Urinary bladder (tissue), 4 donors: ENCODE measurements around the gene YTHDC1. TPM values are rescaled to one million over a fixed set of nuclear protein-coding genes. Genes with fewer than 3 reads are reported as not detected.
"Not testable (repeated sequence)": the region's sequence is repeated elsewhere in the genome, so short reads cannot be mapped to it uniquely, and the experiment has no call there.

ENCODE experiments used
- DNase-seq: peaks from one replicate; pipeline ENCODE4 v3.0.0-alpha.2; 2015; ENCODE audit errors: extremely low spot score
- H3K27ac ChIP-seq: one replicate; pipeline ENCODE4 v1.5.1; 2013; ENCODE audit warnings: low read depth, mild to moderate bottlenecking, moderate library complexity
- H3K36me3 ChIP-seq: one replicate; pipeline ENCODE4 v1.6.1; 2013; ENCODE audit warnings: mild to moderate bottlenecking, moderate library complexity; ENCODE audit not compliant: insufficient read depth
- H3K4me1 ChIP-seq: one replicate; pipeline ENCODE4 v1.6.1; 2013; ENCODE audit warnings: mild to moderate bottlenecking, moderate library complexity; ENCODE audit not compliant: insufficient read depth
- H3K4me3 ChIP-seq: one replicate; pipeline ENCODE4 v1.5.1; 2013; ENCODE audit warnings: low read depth, low read length
- WGBS: extraction: QIAGEN DNeasy Blood & Tissue Kit; methylation state at CpG from one replicate; pipeline ENCODE4 v1.1.7; 2013; 5-methylcytosine and 5-hydroxymethylcytosine counted together
- polyA plus RNA-seq: library from polyadenylated mRNA; stranded (reverse); fragments of 200-250 nt; gene quantifications from one replicate; pipeline ENCODE4 v1.2.3, GENCODE V29; 2013
- total RNA-seq: library from RNA; depleted of rRNA; stranded (reverse); fragments of >200 nt; gene quantifications from one replicate; pipeline ENCODE4 v1.2.3, GENCODE V29; 2014
- donor health status: healthy with polysubstance abuse.
- donor health status: healthy.

The YTHDC1 gene
- total and polyA plus RNA-seq, 2 donors, result 64.9 to 105 TPM

DNA sequence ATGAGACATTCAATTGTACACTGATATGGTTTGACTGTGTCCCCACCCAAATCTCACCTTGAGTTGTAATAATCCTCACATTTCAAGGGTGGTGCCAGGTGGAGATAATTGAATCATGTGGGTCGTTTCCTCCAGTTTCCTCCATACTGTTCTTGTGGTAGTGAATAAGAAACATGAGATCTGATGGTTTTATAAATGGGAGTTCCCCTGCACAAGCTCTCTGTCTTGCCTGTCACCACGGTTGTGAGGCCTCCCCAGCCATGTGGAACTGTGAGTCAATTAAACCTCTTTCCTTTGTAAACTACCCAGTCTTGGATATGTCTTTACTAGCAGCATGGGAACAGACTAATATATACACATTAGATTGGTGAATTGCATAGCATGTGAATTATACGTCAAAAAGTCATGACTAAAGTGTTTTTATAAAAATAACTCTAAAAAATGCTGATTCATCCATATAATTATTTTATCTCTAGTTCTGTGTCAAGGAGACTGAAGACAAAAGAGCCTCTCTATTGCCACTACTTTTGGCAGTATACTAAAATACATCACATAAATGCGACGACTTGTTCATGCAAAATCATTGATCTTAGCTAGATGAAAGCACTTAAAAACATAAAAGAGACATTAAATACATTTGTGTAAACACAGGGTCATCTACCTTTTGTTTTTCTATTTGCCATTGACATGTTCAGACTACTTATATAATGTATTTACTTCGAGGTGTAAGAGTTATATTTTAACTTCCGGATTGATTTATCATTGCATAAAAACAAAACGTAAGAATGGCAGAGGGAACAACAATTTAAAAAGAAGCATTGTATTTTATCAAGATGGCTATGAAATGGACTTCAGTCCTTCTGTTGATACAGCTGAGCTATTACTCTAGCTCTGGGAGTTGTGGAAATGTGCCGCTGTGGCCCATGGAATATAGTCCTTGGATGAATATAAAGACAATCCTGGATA lies 50.1 kb downstream of the YTHDC1 start:
- WGBS, result 73% methylated on average over 9 of the region's 9 CpGs
- Histone ChIP-seq H3K4me3 (no peak overlapping the region), H3K4me1 (no peaks in the 10 kb centered on the region), H3K27ac (no peak overlapping the region), H3K36me3 (no peaks in the 10 kb centered on the region)
- no peak for DNase-seq

DNA sequence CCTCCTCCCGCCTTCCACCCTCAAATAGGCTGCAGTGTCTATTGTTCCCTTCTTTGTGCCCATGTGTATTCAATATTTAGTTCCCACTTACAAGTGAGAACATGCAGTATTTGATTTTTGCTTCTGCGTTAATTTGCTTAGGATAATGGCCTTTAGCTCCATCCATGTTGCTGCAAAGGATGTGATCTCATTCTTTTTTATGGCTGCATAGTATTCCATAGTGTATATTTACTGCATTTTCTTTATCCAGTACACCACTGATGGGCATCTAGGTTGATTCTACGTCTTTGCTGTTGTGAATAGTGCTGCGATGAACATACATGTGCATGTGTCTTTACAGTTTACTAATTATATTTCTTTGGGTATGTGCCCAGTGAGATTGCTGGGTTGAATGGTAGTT lies 52.8 kb downstream of the YTHDC1 start:
- 90% methylated on average over 4 of the region's 4 CpGs for WGBS
- Histone ChIP-seq H3K4me1 (no peaks in the 10 kb centered on the region), H3K27ac (no peak overlapping the region), H3K36me3 (no peaks in the 10 kb centered on the region), H3K4me3 (no peak overlapping the region)
- DNase-seq, result no peak

DNA sequence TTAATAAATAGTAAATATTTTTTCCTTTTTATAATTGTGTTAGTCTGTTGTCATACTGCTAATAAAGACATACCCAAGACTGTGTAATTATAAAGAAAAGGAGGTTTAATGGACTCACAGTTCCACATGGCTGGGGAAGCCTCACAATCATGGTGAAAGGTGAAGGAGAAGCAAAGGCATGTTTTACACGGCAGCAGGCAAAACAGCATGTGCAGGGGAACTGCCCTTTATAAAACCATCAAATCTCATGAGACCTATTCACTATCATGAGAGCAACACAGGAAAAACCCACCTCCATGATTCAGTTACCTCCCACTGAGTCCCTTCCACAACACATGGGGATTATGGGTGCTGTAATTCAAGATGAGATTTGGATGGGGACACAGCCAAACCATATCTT lies 58.6 kb downstream of the YTHDC1 start:
- WGBS, result 93% methylated on average over 1 of the region's 1 CpG
- Histone ChIP-seq H3K4me3 (no peak overlapping the region), H3K36me3 (no peaks in the 10 kb centered on the region), H3K4me1 (no peaks in the 10 kb centered on the region), H3K27ac (no peak overlapping the region)
- no peak for DNase-seq

DNA sequence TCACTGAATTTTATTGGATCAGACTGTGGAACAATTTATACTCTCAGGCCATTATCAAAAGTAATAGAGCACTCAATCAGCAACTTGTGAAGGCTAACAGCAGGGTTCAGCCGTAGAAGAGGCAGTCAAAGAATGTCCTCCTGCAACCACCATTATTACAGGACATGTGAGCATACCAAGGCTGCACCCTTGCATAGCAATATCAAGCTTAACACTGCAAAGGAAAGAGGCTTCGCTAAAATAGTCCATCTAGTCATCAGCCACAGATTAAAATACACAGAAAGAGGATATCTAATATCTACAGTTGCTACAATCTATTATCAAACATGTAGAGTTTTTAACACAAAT lies 61.5 kb downstream of the YTHDC1 start:
- no peak overlapping the region for H3K27ac ChIP-seq
- no peaks in the 10 kb centered on the region for H3K36me3 ChIP-seq
- DNase-seq, result no peak
- 64% methylated on average over 2 of the region's 2 CpGs for WGBS
- no peak overlapping the region for H3K4me3 ChIP-seq
- no peaks in the 10 kb centered on the region for H3K4me1 ChIP-seq

DNA sequence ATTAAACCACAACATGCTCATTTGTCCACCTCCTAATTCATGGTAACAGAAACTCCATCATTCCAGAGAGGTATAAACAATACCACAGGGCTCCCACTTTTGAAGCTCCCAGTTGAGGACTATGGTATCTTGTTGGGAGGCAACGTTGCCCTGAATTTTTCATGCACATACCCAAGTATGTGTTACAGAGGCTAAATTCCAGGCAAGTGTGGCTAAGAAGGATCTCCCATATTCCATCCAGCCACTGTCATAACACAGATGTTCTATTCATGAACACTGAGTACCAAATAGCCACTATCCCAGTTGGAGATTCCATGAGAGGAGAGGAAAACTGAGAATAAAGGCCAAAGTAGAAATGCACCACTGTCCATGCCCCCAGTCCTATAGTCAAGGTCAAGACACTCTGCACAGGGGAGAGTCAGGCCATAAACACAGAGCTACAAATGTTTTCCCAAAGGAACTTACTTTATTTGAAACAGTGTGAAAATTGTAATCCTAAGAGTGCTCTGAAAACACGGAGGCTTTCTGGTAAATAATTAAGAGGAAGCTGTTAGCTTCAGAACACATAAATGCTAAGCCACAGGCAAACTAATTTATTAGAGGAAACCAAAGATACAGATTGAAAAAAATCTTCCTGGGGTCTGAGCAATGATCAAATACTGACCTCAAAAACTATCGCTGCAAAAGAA lies 62.0 kb downstream of the YTHDC1 start:
- WGBS, result 58% methylated on average over 3 of the region's 3 CpGs
- DNase-seq, result no peak
- no peak overlapping the region for H3K27ac ChIP-seq
- H3K4me3 ChIP-seq, result no peak overlapping the region
- H3K36me3 ChIP-seq, result no peaks in the 10 kb centered on the region
- H3K4me1 ChIP-seq, result no peaks in the 10 kb centered on the region

DNA sequence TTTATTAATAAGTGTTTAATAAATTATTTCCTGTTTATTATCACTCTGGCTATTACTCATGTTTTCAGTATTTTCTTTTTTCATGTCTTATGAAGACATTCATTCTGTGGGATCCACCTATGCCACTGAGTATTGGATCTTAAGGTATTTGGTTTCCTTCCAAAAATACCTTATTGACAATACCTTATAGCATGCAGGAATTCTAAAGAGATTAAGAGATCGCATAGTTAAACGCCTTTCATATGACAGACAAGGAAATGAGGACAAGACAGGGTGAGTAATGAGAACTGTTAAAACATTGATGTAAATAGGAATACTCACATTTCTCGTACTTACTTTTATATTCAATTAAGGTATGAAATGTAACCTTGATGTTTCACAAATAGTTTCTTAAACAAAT lies 66.2 kb downstream of the YTHDC1 start:
- DNase-seq, result no peak
- Histone ChIP-seq H3K27ac (no peak overlapping the region), H3K4me1 (no peaks in the 10 kb centered on the region), H3K36me3 (no peaks in the 10 kb centered on the region), H3K4me3 (no peak overlapping the region)
- 75% methylated on average over 3 of the region's 3 CpGs for WGBS

DNA sequence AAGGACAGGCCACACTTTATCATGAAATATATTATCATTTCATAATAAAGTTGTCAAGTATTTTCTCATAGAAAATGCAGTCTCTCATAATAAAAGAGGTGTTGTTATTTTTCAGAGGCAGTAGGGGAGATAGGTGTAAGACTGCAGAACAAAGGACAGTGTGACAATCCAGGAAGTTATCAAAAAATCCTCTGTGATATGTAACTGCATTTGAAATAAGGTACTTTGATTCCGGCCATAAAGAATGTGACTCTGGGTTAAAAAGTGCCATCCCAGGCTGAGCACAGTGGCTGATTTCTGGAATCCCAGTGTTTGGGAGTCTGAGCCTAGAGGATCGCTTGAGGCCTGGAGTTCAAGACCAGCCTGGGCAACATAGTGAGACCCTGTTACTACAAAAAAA lies 66.8 kb downstream of the YTHDC1 start:
- 76% methylated on average over 2 of the region's 2 CpGs for WGBS
- H3K4me1 ChIP-seq, result no peaks in the 10 kb centered on the region
- no peak for DNase-seq
- H3K27ac ChIP-seq, result no peak overlapping the region
- no peak overlapping the region for H3K4me3 ChIP-seq
- H3K36me3 ChIP-seq, result no peaks in the 10 kb centered on the region

DNA sequence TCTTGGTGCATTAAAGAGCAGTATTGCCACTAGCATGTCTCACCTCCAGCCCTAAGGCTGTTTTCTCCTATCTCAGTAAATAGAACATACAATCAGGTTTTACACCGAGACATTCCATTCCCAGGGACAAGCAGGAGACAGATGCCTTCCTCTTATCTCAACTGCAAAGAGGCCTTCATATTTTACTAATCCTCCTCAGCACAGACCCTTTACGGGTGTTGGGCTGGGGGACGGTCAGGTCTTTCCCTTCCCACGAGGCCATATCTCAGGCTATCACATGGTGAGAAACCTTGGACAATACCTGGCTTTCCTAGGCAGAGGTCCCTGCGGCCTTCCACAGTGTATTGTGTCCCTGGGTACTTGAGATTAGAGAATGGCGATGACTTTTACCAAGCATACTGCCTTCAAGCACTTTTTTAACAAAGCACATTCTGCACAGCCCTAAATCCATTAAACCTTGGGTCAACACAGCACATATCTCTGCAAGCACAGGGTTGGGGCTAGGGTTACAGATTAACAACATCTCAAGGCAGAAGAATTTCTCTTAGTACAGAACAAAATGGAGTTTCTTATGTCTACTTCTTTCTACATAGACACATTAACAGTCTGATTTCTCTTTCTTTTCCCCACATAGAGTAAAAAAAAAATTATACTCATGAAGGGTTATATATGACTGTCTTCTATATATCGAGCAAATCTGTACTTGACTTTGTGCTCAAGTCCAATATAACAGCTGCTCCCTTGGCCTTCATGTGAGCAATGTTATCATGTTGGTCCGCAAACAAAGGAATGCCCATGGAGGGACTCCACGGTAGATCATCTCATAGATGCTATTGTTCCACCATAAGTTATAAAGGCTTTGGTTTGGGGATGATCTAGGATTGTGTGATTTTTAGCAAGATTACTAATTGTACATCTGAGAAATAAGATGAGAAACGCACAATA lies 67.8 kb downstream of the YTHDC1 start:
- not testable (repeated sequence) for H3K4me3 ChIP-seq, DNase-seq, H3K27ac ChIP-seq, H3K4me1 ChIP-seq, H3K36me3 ChIP-seq
- 68% methylated on average over 10 of the region's 10 CpGs for WGBS

DNA sequence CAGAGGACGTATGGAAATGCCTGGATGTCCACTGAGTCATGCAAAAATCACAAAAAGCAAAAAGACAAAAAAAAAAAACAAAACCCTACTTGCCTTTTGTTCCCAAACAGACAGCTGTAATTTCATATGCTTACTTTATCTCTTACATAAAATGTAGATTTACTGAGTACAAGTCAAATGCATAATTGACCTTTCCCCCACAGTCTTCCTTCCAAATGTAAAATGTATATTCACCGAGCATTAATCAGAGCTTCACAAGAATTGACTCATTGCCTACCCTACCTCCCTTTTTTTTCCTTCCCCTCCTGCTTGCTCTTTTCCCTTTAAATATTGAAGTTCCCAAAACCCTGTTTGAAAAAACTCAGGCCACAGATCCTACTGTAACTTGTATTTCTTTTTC lies 71.9 kb downstream of the YTHDC1 start:
- H3K36me3 ChIP-seq, result no peaks in the 10 kb centered on the region
- WGBS, result 74% methylated on average over 2 of the region's 2 CpGs
- DNase-seq, result no peak
- no peak overlapping the region for H3K4me3 ChIP-seq
- no peak overlapping the region for H3K27ac ChIP-seq
- no peaks in the 10 kb centered on the region for H3K4me1 ChIP-seq

DNA sequence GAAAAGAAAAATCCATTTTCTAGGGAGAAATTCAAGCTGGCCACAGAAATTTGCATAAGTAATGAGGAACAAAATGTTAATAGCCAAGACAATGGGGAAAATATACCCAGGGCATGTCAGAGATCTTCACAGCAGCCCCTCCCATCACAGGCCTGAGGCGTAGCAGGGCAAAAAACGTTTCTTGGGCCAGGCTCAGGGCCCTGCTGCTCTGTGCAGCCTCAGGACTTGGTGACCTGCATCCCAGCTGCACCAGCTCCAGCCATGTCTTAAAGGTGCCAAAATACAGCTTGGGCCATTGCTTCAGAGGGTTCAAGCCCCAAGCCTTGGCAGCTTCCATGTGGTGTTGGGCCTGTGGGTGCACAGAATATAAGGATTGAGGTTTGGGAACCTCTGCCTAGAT lies 72.3 kb downstream of the YTHDC1 start:
- no peak for DNase-seq
- Histone ChIP-seq H3K36me3 (no peaks in the 10 kb centered on the region), H3K27ac (no peak overlapping the region), H3K4me3 (no peak overlapping the region), H3K4me1 (no peaks in the 10 kb centered on the region)
- 54% methylated on average over 2 of the region's 2 CpGs for WGBS

DNA sequence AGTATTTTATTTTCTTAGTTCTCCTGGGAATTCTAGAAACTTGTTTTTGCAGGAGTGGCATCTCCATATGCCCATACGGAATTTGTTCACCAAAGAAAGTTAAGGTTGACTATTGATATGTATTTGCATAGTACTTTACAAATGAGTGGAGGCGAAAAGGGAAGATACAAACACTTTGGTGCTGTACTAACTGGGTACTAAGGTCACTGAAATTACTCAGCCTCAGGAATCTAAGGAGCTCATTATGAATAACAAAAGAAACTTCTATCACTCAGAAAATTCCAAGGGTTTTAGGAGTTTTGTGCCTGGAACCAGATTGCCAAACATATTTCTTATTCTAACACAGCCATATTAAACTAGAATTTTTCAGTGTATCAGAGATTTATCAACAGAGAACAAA lies 77.0 kb downstream of the YTHDC1 start:
- H3K4me3 ChIP-seq, result no peak overlapping the region
- H3K36me3 ChIP-seq, result no peaks in the 10 kb centered on the region
- no peak for DNase-seq
- 81% methylated on average over 2 of the region's 2 CpGs for WGBS
- no peaks in the 10 kb centered on the region for H3K4me1 ChIP-seq
- no peak overlapping the region for H3K27ac ChIP-seq

DNA sequence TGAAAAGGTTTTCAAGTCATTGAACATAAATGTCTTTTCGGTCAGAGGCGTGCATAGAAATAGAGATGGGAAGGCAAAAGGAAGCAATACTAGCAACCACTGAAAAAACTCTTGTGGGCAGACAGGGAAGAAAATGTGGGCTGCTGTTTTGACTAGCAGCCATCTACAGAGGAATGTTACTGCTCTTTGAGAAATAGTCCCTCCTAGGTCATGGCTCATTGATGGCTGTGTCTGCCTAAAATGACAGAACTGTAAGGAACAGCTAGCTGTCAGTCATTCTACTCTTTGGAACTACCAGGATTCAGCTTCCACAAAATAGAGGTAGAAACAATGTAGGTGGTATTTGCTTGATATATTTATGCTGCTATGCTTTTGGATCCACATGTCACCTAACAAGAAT lies 77.5 kb downstream of the YTHDC1 start:
- Histone ChIP-seq H3K4me1 (no peaks in the 10 kb centered on the region), H3K27ac (no peak overlapping the region), H3K4me3 (no peak overlapping the region), H3K36me3 (no peaks in the 10 kb centered on the region)
- 44% methylated on average over 2 of the region's 2 CpGs for WGBS
- DNase-seq, result no peak

DNA sequence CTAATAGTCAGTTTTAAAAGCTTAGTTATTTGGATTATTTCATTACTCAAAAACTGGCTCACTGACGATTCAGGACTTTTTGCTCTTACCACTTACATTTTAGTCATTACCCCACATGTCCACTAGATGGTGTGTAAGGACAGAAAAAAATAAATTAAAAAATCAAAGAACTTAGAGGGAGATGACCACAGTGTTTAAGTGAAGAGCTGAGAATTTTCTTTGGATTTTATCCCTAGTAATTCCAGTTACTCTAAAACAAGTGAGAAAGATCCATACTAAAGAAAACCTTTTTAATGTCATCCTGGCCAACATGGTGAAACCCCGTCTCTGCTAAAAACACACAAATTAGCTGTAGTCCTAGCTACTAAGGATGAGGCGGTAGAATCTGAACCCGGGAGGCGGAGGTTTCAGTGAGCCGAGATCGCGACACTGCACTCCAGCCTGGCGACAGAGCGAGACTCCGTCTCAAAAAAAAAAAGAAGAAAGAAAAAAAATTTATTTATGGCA lies 78.0 kb downstream of the YTHDC1 start:
- Histone ChIP-seq H3K27ac (no peak overlapping the region), H3K4me3 (no peak overlapping the region), H3K4me1 (no peaks in the 10 kb centered on the region), H3K36me3 (no peaks in the 10 kb centered on the region)
- WGBS, result 12% methylated on average over 11 of the region's 11 CpGs
- peak; percentile 46 for DNase-seq
